Vagina (tissue), 2 donors: ENCODE data around the gene RBM10. TPM values are rescaled to one million over a fixed set of nuclear protein-coding genes. Genes with fewer than 3 reads are reported as not detected.

Experiments used
- DNase-seq, 2 donors: peaks; one replicate each; pipeline ENCODE4 v3.0.0-alpha.2; 2017; ENCODE audit errors: extremely low spot score in 2 of 2
- H3K27ac ChIP-seq: fragments of 200-600 bp; sonication (generic); one replicate; pipeline ENCODE4 v1.5.1; 2019
- H3K27me3 ChIP-seq: fragments of 200-600 bp; sonication (generic); one replicate; pipeline ENCODE4 v1.5.1; 2019
- H3K36me3 ChIP-seq, 2 donors: fragments of 200-600 bp; sonication (generic); one replicate each; pipeline ENCODE4 v1.5.1; 2017 to 2019
- H3K4me1 ChIP-seq: fragments of 200-600 bp; sonication (generic); one replicate; pipeline ENCODE4 v1.5.1; 2019
- H3K4me3 ChIP-seq, 2 donors: fragments of 200-600 bp; sonication (generic); 1 replicate in 1 of 2; 2 replicates in 1 of 2; pipeline ENCODE4 v1.5.1; 2016 to 2019
- H3K9me3 ChIP-seq: fragments of 200-600 bp; sonication (generic); one replicate; pipeline ENCODE4 v1.5.1; 2019
- CTCF ChIP-seq, 3 experiments: fragments of 450-650 bp in 2 of 3; fragments of 200-600 bp in 1 of 3; sonication (generic) in 1 of 3; IDR thresholded peaks; one replicate each; pipeline ENCODE4 v1.5.1; 2017 to 2019; ENCODE audit warnings: antibody characterized with exemption in 3 of 3, mild to moderate bottlenecking in 2 of 3, moderate library complexity in 2 of 3
- POLR2A ChIP-seq, 2 donors: fragments of 450-650 bp; IDR thresholded peaks; one replicate each; pipeline ENCODE4 v1.6.1; 2017; ENCODE audit warnings: antibody characterized with exemption in 2 of 2, mild to moderate bottlenecking in 2 of 2, moderate library complexity in 2 of 2
- POLR2AphosphoS5 ChIP-seq, 2 donors: sonication (generic); formaldehyde crosslinking; IDR thresholded peaks; one replicate each; pipeline ENCODE4 v1.9.0; 2017; ENCODE audit warnings: antibody characterized with exemption in 2 of 2, mild to moderate bottlenecking in 2 of 2, low read depth in 1 of 2; ENCODE audit not compliant: insufficient read depth in 1 of 2
- intact Hi-C: fragments of 100-400 bp; cut with DNase I; formaldehyde crosslinking; loops from one replicate; pipeline ENCODE4 v1.15.1; 2023
- total RNA-seq: library from RNA; depleted of rRNA; stranded (reverse); fragments of >200 nt; gene quantifications from one replicate; pipeline ENCODE4 v1.2.3, GENCODE V29; 2016

Gene RBM10
- total RNA-seq, 1 donor from 2014 or later, result 32.4 TPM

GRCh38 chrX:47182106-47182700 is 37.2 kb downstream of the RBM10 start:
- Histone ChIP-seq H3K27ac (no peak overlapping the region), H3K27me3 (no peaks in the 10 kb centered on the region), H3K4me1 (no peaks in the 10 kb centered on the region), H3K4me3 (no peak overlapping the region), H3K9me3 (no peaks in the 10 kb centered on the region), H3K36me3 (peaks cover 0 to 46% of the 10 kb centered on the region in 2 donors)
- intact Hi-C loops, result no loop called here
- no peak for DNase-seq
- TF ChIP-seq POLR2A (IDR thresholded peaks at IDR 0.05), result no peak
- TF ChIP-seq POLR2AphosphoS5 (IDR thresholded peaks at IDR 0.05; ENCODE audit: insufficient read depth in 1 of 2, low read depth in 1 of 2), result no peak
- TF ChIP-seq CTCF (IDR thresholded peaks at IDR 0.05), result no peak

GRCh38 chrX:47184486-47184885 is 39.5 kb downstream of the RBM10 start:
- peaks cover 0 to 34% of the 10 kb centered on the region in 2 donors for H3K36me3 ChIP-seq
- intact Hi-C loops, result no loop called here
- DNase-seq, result no peak
- H3K27me3 ChIP-seq, result no peaks in the 10 kb centered on the region
- no peaks in the 10 kb centered on the region for H3K9me3 ChIP-seq
- TF ChIP-seq CTCF (IDR thresholded peaks at IDR 0.05) (no peak), POLR2AphosphoS5 (IDR thresholded peaks at IDR 0.05; ENCODE audit: insufficient read depth in 1 of 2, low read depth in 1 of 2) (no peak), POLR2A (IDR thresholded peaks at IDR 0.05) (no peak)
- H3K27ac ChIP-seq, result no peak overlapping the region
- no peaks in the 10 kb centered on the region for H3K4me1 ChIP-seq
- no peak overlapping the region for H3K4me3 ChIP-seq

GRCh38 chrX:47185241-47185640 is 40.2 kb downstream of the RBM10 start:
- Histone ChIP-seq H3K27ac (no peak overlapping the region), H3K36me3 (peaks cover 0 to 27% of the 10 kb centered on the region in 2 donors), H3K9me3 (no peaks in the 10 kb centered on the region), H3K4me1 (no peaks in the 10 kb centered on the region), H3K4me3 (no peak overlapping the region), H3K27me3 (no peaks in the 10 kb centered on the region)
- DNase-seq, result no peak
- intact Hi-C loops, result no loop called here
- TF ChIP-seq CTCF (IDR thresholded peaks at IDR 0.05) (no peak), POLR2AphosphoS5 (IDR thresholded peaks at IDR 0.05; ENCODE audit: insufficient read depth in 1 of 2, low read depth in 1 of 2) (no peak), POLR2A (IDR thresholded peaks at IDR 0.05) (no peak)

- Histone ChIP-seq H3K9me3 (no peaks in the 10 kb centered on the region), H3K36me3 (peaks cover 0 to 20% of the 10 kb centered on the region in 2 donors), H3K27me3 (no peaks in the 10 kb centered on the region), H3K4me1 (no peaks in the 10 kb centered on the region), H3K4me3 (no peak overlapping the region), H3K27ac (no peak overlapping the region)
- TF ChIP-seq CTCF (IDR thresholded peaks at IDR 0.05) (no peak), POLR2AphosphoS5 (IDR thresholded peaks at IDR 0.05; ENCODE audit: insufficient read depth in 1 of 2, low read depth in 1 of 2) (no peak), POLR2A (IDR thresholded peaks at IDR 0.05) (no peak)
- DNase-seq, result no peak
- intact Hi-C loops, result no loop called here
Observed at GRCh38 chrX:47186096-47186740, 41.2 kb downstream of the RBM10 start.

- Histone ChIP-seq H3K36me3 (peaks cover 0 to 10% of the 10 kb centered on the region in 2 donors), H3K4me1 (no peaks in the 10 kb centered on the region), H3K27ac (no peak overlapping the region), H3K9me3 (no peaks in the 10 kb centered on the region), H3K4me3 (no peak overlapping the region), H3K27me3 (no peaks in the 10 kb centered on the region)
- TF ChIP-seq CTCF (IDR thresholded peaks at IDR 0.05), result no peak
- TF ChIP-seq POLR2AphosphoS5 (IDR thresholded peaks at IDR 0.05; ENCODE audit: insufficient read depth in 1 of 2, low read depth in 1 of 2), result no peak
- no peak for TF ChIP-seq POLR2A (IDR thresholded peaks at IDR 0.05)
- intact Hi-C loops, result no loop called here
- DNase-seq, result no peak
Observed at GRCh38 chrX:47187106-47187677, 42.2 kb downstream of the RBM10 start.
